Lung (tissue), 12 donors: ENCODE data around the gene RPL28. TPM values are rescaled to one million over a fixed set of nuclear protein-coding genes. Genes with fewer than 3 reads are reported as not detected.

Source experiments
- ATAC-seq: fragments of 200-7000 bp; cut with Tn5 transposase; one replicate; pipeline ENCODE4 v1.9.1; 2020; ENCODE audit warnings: moderate number of reproducible peaks; ENCODE audit not compliant: insufficient read depth, low FRiP score
- DNase-seq, 3 donors: peaks; one replicate each; pipeline ENCODE4 v3.0.0-alpha.2; 2013 to 2017
- H3K27ac ChIP-seq, 2 donors: one replicate each; pipeline ENCODE4 v1.5.1; 2013; ENCODE audit warnings: mild to moderate bottlenecking in 2 of 2, moderate library complexity in 2 of 2, control low read depth in 1 of 2, inconsistent platforms in 1 of 2, low read depth in 1 of 2, low read length in 1 of 2
- H3K27me3 ChIP-seq, 3 donors: one replicate each; pipeline ENCODE4 v1.5.1; 2013; ENCODE audit warnings: low read length in 2 of 3; ENCODE audit not compliant: control insufficient read depth in 3 of 3, insufficient read depth in 3 of 3
- H3K36me3 ChIP-seq, 4 donors: one replicate each; pipeline ENCODE4 v1.5.1; 2013; ENCODE audit warnings: low read length in 4 of 4, mild to moderate bottlenecking in 1 of 4, moderate library complexity in 1 of 4; ENCODE audit not compliant: control insufficient read depth in 4 of 4, insufficient read depth in 4 of 4
- H3K4me1 ChIP-seq, 5 donors: one replicate each; pipeline ENCODE4 v1.5.1; 2013; ENCODE audit warnings: low read length in 5 of 5, mild to moderate bottlenecking in 2 of 5, moderate library complexity in 1 of 5; ENCODE audit not compliant: control insufficient read depth in 5 of 5, insufficient read depth in 5 of 5
- H3K4me3 ChIP-seq: one replicate; pipeline ENCODE4 v1.5.1; 2013; ENCODE audit warnings: mild to moderate bottlenecking, control low read depth, moderate library complexity
- H3K9ac ChIP-seq, 2 donors: one replicate each; pipeline ENCODE4 v1.5.1; 2013; ENCODE audit warnings: low read length in 2 of 2, control low read depth in 1 of 2; ENCODE audit not compliant: insufficient read depth in 1 of 2
- H3K9me3 ChIP-seq, 4 donors: one replicate each; pipeline ENCODE4 v1.5.1; 2013; ENCODE audit warnings: low read length in 3 of 4, mild to moderate bottlenecking in 1 of 4, moderate library complexity in 1 of 4; ENCODE audit not compliant: control insufficient read depth in 4 of 4, insufficient read depth in 3 of 4
- CTCF ChIP-seq: IDR thresholded peaks from 2 replicates; pipeline ENCODE4 v1.5.1; 2012; ENCODE audit warnings: mild to moderate bottlenecking; ENCODE audit errors: control extremely low read depth, extremely low read depth
- WGBS, 2 donors: extraction: QIAGEN DNeasy Blood & Tissue Kit; methylation state at CpG; one replicate each; pipeline ENCODE4 v1.1.7; 2013; 5-methylcytosine and 5-hydroxymethylcytosine counted together
- polyA plus RNA-seq, 2 donors: library from polyadenylated mRNA; stranded (reverse); fragments of 200-250 nt; gene quantifications; one replicate each; pipeline ENCODE4 v1.2.1, GENCODE V29; 2013
- total RNA-seq, 2 donors: library from RNA; depleted of rRNA in 1 of 2; stranded (reverse); fragments of >200 nt in 1 of 2; gene quantifications; one replicate each; pipeline ENCODE4 v1.2.1, GENCODE V29; 2014 to 2021
- donor health status: control.
- donor health status: control.
- donor health status: Bipolar disorder and iron deficiency.
- donor health status: healthy.
- donor health status: DM: yes; HTN: yes; CAD: no.

RPL28 gene
- total and polyA plus RNA-seq, 4 donors = 272 to 3,086 (median 1,601) TPM

DNA sequence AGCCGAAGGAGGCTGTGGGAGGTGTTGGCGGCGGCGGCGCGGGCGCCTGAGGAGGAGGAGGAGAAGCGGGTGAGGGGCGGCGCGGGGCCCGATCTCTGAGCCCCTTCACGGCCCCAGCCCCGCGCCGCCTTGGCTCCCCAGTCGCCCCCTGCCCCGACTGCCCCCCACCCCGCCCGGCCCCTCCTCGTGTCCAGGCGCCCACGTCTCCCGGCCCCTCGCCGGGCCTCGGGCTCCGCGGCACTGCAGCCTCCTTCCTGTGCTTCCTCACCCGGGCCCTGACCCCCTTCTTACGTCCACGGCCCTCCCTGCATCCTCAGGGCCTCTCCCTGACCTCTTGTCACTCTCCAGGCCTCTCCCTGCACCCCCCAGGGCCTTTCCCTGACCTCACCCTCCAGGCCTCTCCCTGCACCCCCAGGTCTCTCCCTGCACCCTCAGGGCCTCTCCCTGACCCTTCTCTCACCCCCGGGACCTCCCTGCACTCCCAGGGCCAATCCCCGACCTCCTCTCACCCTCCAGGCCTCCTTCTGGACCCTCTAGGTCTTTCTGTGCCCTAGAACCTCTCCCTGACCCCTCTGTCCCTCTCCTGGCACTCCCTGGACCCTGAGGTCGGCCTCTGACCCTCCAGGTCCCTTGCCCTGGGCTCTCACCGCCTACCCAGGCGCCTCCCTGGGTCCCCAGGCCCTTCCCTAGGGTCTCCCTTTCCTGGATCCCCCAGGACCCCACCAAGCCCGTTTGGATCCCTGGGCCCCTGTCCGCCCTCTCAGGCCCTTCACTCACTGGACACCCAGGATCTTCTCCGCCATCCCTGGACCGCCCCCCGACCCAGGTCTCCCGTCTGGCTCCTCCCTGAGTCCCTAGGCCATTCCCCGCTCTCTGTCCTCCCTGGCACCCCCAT is 45.6 kb upstream of the RPL28 start:
- 4 to 7% methylated on average over 28 to 44 of the region's 44 CpGs for WGBS, 2 donors
- Histone ChIP-seq H3K27me3 (no peaks in the 10 kb centered on the region), H3K9ac (peak overlapping the region in 1 of 2 donors; percentile 86), H3K36me3 (peaks cover 0 to 17% (median 6%) of the 10 kb centered on the region in 4 donors), H3K4me1 (peaks cover 6 to 23% (median 9%) of the 10 kb centered on the region in 5 donors), H3K27ac (peak overlapping the region; percentile 71 to 85), H3K4me3 (peak overlapping the region; percentile 50), H3K9me3 (no peaks in the 10 kb centered on the region)
- ATAC-seq (no peak), DNase-seq (peak in 2 of 3 donors; percentile 32 to 54)
- TF ChIP-seq CTCF = no peak

DNA sequence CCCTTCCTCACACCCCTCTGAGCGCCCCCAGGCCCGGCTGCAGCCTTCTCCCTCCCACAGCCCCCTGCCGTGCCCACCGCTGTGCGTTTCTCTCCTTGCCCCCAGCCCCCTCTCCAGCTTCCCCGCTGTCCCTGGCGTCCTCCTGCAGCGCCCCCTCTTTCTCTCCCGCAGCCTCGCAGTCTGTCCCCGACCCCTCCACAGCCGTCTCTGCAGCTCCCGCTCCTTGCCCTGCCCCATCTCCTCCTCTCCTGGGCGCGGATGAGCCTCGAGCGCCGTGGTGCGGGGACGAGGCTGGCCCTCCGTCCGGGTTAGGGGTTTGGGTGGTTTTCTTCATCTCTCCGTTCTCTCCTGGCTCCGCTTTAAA is 45.0 kb upstream of the RPL28 start:
- Histone ChIP-seq H3K9me3 (no peaks in the 10 kb centered on the region), H3K4me1 (peaks cover 6 to 23% (median 9%) of the 10 kb centered on the region in 5 donors), H3K27ac (no peak overlapping the region), H3K4me3 (peak overlapping the region; percentile 50), H3K27me3 (no peaks in the 10 kb centered on the region), H3K9ac (no peak overlapping the region), H3K36me3 (peaks cover 0 to 17% (median 6%) of the 10 kb centered on the region in 4 donors)
- 1 to 4% methylated on average over 23 to 24 of the region's 24 CpGs for WGBS, 2 donors
- no peak for ATAC-seq
- no peak for TF ChIP-seq CTCF
- DNase-seq = peak; percentile 45 to 57 (median 47)

- Histone ChIP-seq H3K27ac (no peak overlapping the region), H3K9me3 (no peaks in the 10 kb centered on the region), H3K4me3 (no peak overlapping the region), H3K36me3 (peaks cover 0 to 17% (median 6%) of the 10 kb centered on the region in 4 donors), H3K9ac (no peak overlapping the region), H3K4me1 (peaks cover 6 to 23% (median 9%) of the 10 kb centered on the region in 5 donors), H3K27me3 (no peaks in the 10 kb centered on the region)
- no peak for TF ChIP-seq CTCF
- 1 to 5% methylated on average over 14 to 15 of the region's 15 CpGs for WGBS, 2 donors
- no peak for ATAC-seq
- peak; percentile 53 to 79 (median 78) for DNase-seq
Observed at GRCh38 chr19:55341171-55341588, 44.6 kb upstream of the RPL28 start.
